ENCODE measurements around the gene GSN. TPM values are rescaled to one million over a fixed set of nuclear protein-coding genes. Genes with fewer than 3 reads are reported as not detected.

The GSN gene
- total and polyA plus RNA-seq, 9 of the 15 experiments (the other 6 are each of a cell fraction or from before 2014, with no cell fraction given): 0.39 to 16.6 (median 8.2) TPM

DNA sequence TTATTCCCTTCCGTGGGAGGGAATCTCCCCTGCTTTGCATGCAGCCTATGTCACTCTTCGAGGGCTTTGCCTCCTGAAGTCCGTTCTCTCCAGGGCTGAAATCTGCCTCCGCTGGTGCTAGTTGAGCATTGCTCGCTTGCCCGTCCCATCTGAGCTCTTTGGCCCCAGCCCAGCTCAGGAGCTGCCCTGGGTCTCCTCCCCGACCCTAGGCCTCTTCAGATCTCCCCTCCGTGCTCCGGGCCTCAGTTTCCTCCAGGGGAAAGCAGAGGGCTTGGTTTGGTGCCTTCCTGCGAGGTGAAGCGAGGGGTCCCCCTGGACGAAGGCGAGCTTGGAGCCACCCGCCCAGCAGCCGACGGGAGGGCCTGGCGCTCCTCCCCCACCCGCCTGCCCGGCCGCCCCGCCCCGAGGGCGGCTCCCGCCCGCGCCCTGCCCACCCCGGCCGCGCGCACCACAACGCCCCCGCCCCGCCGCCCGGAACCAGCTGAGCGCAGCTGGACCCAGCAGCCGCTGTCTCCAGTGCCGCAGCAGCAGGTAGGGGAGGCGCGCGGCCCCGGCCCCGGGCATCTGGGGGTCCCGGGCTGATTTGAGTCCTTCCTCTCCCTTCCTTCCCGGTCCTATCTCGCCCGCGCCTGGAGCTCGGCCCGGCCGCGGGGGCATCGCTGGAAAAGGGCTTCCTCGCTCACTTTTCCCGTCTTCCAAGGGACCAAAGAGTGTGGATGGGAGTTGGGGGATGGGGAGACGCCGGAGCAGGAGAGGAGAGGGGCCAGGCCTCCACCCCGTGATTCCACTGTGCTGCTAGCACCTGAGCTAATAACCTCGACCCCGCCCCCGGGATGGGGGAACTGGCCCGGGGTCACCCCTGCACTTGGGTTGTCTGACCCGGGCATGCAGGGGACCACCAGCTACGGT is at the start of gene GSN (continued):
- TF ChIP-seq, protein P1, sequence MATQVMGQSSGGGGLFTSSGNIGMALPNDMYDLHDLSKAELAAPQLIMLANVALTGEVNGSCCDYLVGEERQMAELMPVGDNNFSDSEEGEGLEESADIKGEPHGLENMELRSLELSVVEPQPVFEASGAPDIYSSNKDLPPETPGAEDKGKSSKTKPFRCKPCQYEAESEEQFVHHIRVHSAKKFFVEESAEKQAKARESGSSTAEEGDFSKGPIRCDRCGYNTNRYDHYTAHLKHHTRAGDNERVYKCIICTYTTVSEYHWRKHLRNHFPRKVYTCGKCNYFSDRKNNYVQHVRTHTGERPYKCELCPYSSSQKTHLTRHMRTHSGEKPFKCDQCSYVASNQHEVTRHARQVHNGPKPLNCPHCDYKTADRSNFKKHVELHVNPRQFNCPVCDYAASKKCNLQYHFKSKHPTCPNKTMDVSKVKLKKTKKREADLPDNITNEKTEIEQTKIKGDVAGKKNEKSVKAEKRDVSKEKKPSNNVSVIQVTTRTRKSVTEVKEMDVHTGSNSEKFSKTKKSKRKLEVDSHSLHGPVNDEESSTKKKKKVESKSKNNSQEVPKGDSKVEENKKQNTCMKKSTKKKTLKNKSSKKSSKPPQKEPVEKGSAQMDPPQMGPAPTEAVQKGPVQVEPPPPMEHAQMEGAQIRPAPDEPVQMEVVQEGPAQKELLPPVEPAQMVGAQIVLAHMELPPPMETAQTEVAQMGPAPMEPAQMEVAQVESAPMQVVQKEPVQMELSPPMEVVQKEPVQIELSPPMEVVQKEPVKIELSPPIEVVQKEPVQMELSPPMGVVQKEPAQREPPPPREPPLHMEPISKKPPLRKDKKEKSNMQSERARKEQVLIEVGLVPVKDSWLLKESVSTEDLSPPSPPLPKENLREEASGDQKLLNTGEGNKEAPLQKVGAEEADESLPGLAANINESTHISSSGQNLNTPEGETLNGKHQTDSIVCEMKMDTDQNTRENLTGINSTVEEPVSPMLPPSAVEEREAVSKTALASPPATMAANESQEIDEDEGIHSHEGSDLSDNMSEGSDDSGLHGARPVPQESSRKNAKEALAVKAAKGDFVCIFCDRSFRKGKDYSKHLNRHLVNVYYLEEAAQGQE (IDR thresholded peaks at IDR 0.05; ENCODE audit: borderline replicate concordance): peak; percentile 76
- TF ChIP-seq, protein P1 (CRISPR knock-in tag; IDR thresholded peaks at IDR 0.05; ENCODE audit: low read depth): no peak
- TF ChIP-seq MAZ (CRISPR knock-in tag; conservative IDR thresholded peaks at IDR 0.05 in 1 of 2, IDR thresholded peaks at IDR 0.05 in 1 of 2): peak; percentile 45 to 79; a peak in 2 of 4 replicates
- TF ChIP-seq, protein P2, sequence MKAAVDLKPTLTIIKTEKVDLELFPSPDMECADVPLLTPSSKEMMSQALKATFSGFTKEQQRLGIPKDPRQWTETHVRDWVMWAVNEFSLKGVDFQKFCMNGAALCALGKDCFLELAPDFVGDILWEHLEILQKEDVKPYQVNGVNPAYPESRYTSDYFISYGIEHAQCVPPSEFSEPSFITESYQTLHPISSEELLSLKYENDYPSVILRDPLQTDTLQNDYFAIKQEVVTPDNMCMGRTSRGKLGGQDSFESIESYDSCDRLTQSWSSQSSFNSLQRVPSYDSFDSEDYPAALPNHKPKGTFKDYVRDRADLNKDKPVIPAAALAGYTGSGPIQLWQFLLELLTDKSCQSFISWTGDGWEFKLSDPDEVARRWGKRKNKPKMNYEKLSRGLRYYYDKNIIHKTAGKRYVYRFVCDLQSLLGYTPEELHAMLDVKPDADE (conservative IDR thresholded peaks at IDR 0.05; ENCODE audit: control insufficient read depth, low read depth, low read length): peak; percentile 44; the same call in 1 of the 2 replicates
- TF ChIP-seq MCM5 (IDR thresholded peaks at IDR 0.05; ENCODE audit: low read depth): no peak
- TF ChIP-seq, protein P3, sequence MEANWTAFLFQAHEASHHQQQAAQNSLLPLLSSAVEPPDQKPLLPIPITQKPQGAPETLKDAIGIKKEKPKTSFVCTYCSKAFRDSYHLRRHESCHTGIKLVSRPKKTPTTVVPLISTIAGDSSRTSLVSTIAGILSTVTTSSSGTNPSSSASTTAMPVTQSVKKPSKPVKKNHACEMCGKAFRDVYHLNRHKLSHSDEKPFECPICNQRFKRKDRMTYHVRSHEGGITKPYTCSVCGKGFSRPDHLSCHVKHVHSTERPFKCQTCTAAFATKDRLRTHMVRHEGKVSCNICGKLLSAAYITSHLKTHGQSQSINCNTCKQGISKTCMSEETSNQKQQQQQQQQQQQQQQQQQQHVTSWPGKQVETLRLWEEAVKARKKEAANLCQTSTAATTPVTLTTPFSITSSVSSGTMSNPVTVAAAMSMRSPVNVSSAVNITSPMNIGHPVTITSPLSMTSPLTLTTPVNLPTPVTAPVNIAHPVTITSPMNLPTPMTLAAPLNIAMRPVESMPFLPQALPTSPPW (CRISPR knock-in tag; IDR thresholded peaks at IDR 0.05): peak; percentile 88
- TF ChIP-seq ZBTB7A (IDR thresholded peaks at IDR 0.05; ENCODE audit: borderline replicate concordance, control insufficient read depth, low read depth, low read length): peak; percentile 60; the same call in 1 of the 2 replicates
- TF ChIP-seq SRSF7 (optimal IDR thresholded peaks at IDR 0.05; ENCODE audit: low read depth, low read length): no peak
- TF ChIP-seq SUPT5H (IDR thresholded peaks at IDR 0.05): peak; percentile 56
- peak; percentile 22; the same call in 1 of the 2 replicates for TF ChIP-seq ZFX (CRISPR knock-in tag; IDR thresholded peaks at IDR 0.05)
- TF ChIP-seq, protein P4, sequence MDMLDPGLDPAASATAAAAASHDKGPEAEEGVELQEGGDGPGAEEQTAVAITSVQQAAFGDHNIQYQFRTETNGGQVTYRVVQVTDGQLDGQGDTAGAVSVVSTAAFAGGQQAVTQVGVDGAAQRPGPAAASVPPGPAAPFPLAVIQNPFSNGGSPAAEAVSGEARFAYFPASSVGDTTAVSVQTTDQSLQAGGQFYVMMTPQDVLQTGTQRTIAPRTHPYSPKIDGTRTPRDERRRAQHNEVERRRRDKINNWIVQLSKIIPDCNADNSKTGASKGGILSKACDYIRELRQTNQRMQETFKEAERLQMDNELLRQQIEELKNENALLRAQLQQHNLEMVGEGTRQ (CRISPR knock-in tag; IDR thresholded peaks at IDR 0.05): no peak
- TF ChIP-seq ZNF253 (CRISPR knock-in tag; conservative IDR thresholded peaks at IDR 0.05): no peak
- TF ChIP-seq KLF16 (IDR thresholded peaks at IDR 0.05): peak; percentile 22; the same call in 1 of the 2 replicates
- 0 out of 2 replicates have a peak, but pooled peaks have one; percentile 16 for TF ChIP-seq SMAD4 (CRISPR knock-in tag; conservative IDR thresholded peaks at IDR 0.05)
- TF ChIP-seq MCM2 (IDR thresholded peaks at IDR 0.05; ENCODE audit: low read depth): no peak

Measured in K562 (cell line).